ENCODE measurements around the gene LMBR1.
"Not testable (repeated sequence)": the region's sequence is repeated elsewhere in the genome, so short reads cannot be mapped to it uniquely, and the experiment has no call there.

LMBR1 gene

DNA sequence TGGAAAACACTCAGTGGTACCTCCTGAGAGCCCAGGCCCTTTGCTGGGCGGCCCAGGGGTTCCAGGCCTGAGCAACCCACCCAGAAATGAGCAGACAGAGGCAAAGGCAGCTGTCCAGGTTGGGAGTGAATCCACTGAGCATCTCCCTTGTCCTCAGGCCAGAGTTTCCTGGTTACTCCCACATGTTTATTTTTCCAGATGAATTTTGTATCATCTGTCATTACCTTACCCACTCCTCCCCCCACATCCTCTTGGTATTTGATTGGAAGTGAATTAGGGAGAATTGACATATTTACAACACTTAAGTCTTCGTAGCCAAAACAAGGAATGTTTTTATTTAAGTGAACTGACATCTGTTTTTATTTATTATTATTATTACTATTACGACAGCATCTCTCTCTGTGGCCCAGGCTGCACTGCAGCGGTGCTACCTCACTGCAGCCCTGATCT, 13.2 kb upstream of the LMBR1 start:
- no peak for DNase-seq (ENCODE audit: low read depth)

DNA sequence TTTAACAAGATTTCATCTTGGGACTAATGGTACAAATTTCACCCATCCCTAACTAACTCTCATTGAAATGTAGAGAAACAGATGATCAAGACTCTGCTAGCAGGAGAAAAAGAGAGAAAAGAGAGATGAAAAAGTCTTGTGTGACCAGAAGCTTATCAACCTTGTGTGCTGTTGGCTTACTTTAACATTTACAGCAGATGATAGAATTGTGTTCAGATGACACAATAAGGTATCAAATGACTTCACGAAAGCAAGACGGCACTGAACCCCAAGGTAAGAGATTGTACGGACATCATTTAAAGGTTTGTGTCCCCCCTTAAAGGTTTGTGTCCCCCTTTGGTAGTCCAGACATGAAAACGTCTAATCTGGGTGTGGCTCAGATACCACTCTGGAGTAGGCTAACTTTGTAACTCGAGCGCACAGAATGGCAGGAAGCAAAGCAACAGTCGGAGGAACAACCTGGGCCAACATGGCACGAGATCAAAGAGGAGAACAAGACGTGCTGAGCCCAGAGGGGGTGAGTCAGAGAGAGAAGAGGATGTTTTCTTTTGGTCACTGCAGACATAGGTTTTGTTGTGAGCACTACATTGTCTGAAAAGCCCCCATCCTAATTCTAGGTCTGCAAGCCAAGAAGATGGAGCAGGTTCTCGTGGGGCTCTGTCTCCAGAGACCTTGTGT, 10.4 kb upstream of the LMBR1 start:
- DNase-seq (ENCODE audit: low read depth): no peak

DNA sequence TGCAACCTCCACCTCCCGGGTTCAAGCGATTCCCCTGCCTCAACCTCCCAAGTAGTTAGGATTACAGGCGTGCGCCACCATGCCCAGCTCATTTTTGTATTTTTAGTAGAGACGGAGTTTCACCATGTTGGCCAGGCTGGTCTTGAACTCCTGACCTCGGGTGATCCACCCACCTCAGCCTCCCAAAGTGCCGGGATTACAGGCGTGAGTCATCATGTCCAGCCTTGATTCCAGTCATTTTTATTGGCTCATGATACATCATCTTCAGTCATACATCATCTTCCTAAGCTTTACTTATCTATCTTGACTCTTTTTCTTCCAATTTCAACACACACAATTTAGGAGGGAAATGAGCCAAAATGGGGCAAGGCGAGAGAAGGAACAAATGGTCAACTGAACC, 7.1 kb upstream of the LMBR1 start:
- not testable (repeated sequence) for DNase-seq (ENCODE audit: low read depth)

DNA sequence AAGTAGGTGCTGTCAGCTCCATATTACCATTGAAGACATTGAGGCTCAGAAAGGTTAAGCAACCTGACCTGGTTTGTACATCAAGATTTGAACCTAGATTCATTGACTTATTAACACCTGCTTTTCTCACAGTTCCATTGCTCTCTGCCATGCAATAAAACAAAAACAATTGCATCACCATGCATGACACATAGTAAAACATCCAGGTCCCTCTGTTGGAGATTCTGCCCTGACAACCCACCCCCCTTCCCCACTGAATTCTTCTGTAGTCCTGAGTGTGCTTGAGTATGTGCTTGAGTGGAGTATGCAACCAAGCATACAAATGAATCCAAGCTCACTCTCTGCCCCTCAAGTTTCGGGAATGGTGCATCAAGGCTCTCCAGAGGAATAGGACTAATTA, 6.0 kb upstream of the LMBR1 start:
- no peak for DNase-seq (ENCODE audit: low read depth)

DNA sequence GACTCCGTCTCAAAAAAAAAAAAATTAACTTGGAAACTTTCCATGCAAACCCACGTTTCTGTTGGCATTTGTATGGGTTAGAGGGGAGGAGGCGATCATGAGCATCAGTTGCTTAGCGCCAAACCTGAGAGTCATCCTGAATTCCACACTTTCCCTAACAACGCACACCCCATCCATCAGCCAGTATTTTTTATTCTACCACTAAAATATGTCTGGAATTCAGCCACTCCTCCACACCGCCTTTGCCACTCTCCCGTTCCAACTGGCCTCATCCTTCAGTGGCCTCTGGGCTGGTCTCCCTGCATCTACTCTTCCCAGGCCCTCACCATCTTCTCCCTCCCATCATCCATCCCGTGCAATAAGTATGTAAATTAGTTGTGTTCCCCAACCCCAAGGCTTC, 4.7 kb upstream of the LMBR1 start:
- DNase-seq (ENCODE audit: low read depth): no peak

DNA sequence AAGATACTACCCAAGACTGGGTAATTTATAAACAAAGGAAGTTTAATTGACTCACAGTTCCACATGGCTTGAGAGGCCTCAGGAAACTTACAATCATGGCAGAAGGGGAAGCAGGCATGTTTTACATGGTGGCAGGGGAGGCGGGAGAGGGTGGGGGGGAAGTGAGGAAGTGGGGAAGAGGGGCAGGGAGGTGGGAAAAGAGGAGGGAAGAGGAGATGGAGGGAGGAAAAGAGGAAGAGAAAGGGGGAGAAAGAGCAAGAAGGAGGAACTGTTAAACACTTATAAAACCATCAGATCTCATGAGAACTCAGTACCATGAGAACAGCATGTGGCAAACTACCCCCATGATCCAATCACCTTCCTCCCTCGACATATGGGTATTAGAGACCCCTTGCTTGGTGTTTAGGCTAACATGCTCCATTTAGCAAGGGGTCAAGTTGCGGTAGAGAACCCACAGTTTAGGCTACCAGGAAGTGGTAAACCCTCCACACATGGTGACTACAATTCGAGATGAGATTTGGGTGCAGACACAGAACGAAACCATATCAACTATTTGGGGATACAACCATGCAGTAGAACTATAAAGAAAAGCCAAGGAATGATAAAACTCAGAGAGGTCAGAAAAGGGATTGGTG, 3.5 kb upstream of the LMBR1 start:
- no peak for DNase-seq (ENCODE audit: low read depth)

DNA sequence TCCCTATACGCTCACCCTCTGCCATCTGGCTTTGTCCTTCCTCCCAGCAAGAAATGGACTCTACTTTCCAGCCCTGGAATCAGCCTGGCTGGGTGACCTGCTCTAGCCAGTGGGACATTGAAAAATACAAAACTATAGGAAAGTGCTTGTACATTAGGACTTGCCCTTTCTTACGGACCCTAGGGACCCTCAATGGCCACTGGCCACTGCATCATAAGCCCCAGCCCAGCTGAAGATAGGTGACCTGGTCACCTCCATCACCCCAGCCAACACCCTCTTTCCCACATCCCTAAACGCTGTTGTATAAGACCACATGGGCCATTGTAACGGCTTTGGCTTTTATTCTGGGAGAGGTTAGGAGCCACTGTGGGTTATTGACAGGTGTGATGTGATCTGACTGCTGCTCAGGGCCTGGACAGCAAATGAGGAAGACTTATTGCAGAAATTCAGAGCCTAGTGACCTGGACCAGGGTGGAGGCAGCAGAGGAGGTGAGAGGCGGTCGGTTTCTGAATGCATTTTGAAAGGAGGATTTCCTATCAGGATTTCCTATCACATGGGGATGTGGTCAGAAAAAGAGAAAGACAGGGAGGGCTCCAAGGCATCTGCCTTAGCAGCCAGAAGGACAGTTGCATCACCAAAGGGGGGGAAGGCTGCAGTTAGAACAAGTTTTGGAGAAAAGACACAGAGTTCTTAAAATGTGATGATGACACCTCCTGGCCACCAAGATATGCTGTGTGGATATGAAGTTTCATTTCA, 2.2 kb upstream of the LMBR1 start:
- no peak for DNase-seq (ENCODE audit: low read depth)

DNA sequence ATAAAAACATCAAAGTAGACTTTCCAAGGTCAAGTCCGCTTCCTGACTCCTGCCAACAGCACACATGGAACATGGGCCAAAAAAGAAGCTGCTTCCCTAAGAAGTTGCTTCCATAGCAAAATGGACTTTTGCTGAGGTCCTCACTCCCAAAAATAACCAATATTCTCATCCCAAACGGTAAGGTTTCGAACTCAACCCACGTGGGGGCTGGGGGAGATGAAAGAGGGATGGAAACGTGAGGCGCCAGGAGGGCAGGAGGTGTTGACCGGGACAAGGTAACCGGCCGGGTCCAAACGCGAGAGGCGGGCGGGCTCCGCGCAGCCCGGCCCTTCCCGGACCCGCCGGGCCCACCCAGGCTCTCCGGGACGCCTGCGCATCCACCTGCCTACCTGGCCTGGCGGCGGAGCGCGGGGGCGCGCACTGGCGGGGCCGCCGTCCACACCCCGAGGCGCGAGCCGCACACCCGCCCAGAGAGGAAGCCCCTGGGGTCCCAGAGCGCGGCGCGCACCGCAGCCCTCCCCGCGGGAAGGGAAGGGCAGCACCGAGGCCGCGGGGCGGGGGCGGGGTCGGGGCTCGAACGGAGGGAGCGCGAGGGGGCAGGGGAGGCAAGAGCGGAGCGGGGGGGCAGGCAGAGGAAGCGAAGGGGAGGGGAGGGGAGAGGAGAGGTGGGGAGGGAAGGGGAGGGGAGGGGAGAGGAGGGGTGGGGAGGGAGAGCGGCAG, 742 bp downstream of the LMBR1 start:
- DNase-seq (ENCODE audit: low read depth): no peak

DNA sequence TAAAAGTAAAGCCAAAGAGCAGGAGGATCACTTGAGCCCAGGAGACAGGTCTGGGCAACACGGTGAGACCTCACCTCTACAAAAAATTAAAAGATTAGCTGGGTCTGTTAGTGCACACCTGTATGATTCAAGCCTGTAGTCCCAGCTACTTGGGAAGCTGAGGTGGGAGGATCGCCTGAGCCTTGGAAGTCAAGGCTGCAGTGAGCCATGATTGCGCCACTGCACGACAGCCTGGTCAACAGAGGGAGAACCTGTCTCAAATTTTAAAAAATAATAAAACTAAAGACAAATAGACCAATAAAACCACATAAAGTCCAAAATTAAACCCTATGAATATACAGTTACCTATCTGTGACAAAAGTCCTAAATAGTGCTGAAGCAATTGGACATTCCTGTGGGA, 3.2 kb downstream of the LMBR1 start:
- DNase-seq (ENCODE audit: low read depth): no peak

DNA sequence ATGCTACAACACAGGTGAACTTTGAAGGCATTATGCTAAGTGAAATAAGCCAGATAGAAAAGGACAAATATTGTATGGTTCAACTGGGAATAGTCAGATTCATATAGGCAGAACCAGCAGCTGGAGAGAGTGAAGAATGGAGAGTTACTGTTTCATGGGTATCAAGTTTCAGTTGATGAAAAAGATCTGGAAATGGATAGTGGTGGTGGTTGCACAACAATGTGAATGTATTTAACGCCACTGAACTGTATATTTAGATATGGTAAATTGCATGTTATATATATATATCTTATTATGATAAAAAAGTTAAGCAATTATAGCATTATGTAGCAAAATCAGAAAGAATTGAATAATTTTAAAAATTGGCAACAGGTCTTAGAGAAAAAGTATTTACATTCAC, 3.9 kb downstream of the LMBR1 start:
- no peak for DNase-seq (ENCODE audit: low read depth)

DNA sequence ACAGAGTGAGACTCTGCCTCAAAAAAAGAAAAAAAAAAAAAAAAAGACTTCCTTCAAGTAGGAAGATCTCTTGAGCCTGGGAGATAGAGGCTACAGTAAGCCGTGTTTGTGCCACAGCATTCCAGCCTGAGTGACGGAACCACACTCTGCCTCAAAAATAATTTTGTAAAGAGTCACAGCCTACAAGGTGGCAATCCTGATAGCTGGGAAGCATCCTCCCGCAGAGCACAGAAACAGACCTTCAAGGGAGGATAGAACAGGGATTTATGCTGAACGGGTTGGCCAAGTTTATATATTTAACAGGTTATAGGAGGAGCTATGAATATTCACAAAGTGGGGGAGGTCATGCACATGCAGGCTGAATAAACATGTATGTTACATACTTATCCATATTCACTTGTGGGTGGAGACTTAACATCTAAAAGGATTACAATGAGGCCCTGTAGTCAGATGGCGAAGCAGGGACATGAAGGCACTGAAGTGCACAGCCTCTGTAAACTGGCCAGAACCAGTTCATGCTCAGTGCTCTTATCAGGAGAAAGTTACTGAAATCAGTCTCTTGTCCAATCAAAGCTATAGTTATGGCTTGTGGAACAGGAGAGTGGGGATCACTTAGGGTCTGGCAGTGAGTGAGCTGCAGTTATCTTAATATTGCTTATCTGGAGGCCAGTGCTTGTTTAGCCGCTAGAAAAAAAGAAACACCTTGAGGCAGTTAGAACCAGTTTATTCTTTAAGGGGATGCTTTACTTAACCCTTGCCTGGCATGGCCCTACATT, 6.8 kb downstream of the LMBR1 start:
- no peak for DNase-seq (ENCODE audit: low read depth)

DNA sequence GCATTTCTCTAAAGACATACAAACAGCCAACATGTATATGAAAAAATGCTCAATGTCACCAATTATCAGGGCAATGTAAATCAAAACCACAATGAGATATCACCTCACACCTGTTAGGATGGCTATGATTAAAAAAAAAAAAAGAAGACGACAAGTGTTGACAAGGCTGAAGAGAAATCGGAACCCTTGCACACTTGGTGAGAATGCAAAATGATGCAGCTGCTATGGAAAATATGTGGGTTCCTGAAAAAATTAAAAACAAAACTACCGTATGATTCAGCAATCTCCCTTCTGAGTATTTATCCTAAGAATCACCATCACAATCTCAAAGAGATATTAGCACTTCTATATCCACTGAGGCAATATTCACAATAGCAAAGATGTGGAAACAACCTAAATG, 11.3 kb downstream of the LMBR1 start:
- DNase-seq (ENCODE audit: low read depth): no peak

DNA sequence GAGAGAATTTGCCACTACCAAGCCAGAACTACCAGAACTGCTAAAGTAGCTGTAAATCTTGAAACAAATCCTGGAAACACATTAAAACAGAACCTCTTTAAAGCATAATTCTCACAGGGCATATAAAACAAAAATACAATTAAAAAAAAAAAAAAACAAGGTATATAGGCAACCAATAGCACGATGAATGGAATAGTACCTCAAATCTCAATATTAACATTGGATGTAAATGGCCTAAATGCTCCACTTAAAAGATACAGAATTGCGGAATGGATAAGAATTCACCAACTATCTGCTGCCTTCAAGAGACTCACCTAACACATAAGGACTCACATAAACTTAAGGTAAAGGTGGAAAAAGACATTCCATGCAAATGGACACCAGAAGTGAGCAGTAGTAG, 17.2 kb downstream of the LMBR1 start:
- no peak for DNase-seq (ENCODE audit: low read depth)

DNA sequence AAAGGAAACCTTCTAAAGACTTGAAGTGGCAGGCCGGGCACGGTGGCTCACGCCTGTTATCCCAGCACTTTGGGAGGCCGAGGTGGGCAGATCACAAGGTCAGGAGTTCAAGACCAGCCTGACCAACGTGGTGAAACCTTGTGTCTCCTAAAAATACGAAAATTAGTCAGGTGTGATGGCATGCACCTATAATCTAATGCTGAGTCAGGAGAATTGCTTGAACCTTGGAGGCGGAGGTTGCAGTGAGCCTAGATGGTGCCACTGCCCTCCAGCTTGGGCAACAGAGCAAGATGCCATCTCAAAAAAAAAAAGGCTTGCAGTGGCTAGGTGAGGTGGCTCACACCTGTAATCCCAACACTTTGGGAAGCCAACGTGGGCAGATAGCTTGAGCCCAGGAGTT, 24.6 kb downstream of the LMBR1 start:
- DNase-seq (ENCODE audit: low read depth): not testable (repeated sequence)

DNA sequence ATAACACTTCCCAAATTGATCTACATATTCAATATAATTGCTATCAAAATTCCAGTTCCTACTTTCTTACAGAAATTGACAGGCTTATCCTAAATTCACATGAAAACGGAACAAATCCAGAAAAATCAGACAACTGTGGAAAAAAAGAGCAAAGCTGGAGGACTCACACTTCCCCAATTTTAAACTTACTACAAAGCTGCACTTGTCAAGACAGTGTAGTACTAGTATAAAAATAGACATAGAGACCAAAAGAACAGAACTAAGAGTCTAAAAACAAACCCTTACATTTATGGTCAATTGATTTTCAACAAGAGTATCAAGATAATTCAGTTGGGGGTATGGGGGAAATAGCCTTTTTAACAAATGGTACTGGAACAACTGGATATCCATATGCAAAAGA, 27.5 kb downstream of the LMBR1 start:
- DNase-seq (ENCODE audit: low read depth): no peak

DNA sequence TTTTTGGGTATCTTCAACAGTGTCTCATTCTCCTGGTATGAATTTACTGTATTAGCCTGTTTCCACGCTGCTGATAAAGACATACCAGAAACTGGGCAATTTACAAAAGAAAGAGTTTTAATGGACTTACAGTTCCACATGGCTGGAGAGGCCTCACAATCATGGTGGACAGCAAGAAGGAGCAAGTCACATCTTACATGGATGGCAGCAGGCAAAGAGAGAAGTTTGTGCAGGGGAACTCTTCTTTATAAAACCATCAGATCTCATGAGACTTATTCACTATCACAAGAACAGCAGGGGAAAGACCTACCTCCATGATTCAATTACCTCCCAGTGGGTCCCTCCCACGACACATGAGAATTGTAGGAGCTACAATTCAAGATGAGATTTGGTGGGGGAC, 31.0 kb downstream of the LMBR1 start:
- DNase-seq (ENCODE audit: low read depth): not testable (repeated sequence)

DNA sequence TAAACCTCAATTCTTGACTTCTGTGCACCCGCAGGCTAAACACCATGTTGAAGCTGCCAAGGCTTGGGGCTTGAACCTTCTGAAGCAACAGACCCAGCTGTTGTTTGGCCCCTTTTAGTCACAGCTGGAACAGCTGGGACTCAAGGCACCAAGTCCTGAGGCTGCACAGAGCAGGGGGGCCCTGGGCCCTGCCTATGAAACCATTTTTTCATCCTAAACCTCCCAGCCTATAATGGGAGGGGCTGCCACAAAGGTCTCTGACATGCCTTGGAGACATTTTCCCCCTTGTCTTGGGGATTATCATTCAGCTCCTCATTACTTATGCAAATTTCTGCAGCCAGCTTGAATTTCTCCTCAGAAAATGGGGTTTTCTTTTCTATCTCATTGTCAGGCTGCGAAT, 31.8 kb downstream of the LMBR1 start:
- no peak for DNase-seq (ENCODE audit: low read depth)

DNA sequence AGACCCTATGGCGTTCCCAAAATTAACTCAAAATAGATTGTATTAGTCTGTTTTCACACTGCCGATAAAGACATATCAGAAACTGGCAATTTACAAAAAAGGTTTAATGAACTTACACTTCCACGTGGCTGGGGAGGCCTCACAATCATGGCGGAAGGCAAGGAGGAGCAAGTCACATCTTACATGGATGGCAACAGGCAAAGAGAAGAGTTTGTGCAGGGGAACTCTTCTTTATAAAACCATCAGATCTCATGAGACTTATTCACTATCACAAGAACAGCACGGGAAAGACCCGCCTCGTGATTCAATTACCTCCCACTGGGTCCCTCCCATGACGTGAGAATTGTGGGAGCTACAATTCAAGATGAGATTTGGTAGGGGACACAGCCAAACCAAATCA, 32.9 kb downstream of the LMBR1 start:
- DNase-seq (ENCODE audit: low read depth): not testable (repeated sequence)

DNA sequence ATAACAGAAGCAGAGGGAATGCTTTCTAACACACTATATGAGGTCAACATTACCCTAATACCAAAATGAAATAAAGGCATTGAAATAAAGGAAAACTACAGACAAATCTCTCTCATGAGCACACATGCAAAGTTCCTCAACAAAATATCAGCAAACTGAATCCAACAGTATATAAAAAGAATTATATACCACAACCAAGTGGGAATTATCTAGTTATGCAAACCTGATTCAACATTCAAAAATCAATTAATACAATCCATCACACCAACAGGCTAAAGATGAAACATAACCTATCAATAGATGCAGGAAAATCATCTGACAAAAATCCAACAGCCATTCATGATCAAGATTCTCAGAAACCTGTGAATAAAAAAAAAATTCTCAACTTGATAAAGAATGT, 34.5 kb downstream of the LMBR1 start:
- DNase-seq (ENCODE audit: low read depth): no peak

DNA sequence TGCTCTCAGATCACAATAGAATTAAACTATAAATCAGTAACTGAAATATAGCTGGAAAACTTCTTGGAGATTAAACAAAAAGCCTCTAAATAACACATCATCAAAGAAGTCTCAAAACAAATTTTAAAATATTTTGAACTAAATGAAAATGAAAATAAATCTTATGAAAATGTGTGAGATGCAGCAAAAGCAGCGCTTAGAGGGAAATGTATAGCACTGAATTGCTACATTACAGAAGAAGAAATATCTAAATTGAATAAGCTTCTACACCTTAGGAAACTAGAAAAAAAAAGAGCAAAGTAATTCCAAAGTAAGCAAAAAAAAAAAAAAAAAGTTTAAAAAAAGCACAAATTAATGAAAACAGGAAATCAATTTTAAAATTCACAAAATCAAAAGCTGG, 35.2 kb downstream of the LMBR1 start:
- no peak for DNase-seq (ENCODE audit: low read depth)

DNA sequence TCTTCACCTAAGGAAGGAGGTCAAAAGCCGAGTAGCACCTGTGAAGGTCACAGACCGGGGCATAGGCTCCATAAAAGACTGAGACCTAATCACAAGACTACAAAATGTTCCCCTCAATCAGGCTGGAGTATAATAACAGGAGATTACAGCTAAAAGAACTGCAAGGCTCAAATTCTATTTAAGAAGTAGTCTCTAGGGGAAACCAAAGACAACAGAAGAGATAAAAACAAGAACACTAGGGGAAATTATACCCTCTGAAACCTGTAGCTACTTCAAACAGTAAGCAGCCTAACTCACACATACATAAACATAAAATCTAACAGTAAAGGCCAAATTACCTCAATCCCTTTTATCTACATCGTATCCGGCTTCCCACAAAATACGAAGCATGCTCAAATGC, 38.3 kb downstream of the LMBR1 start:
- DNase-seq (ENCODE audit: low read depth): no peak

DNA sequence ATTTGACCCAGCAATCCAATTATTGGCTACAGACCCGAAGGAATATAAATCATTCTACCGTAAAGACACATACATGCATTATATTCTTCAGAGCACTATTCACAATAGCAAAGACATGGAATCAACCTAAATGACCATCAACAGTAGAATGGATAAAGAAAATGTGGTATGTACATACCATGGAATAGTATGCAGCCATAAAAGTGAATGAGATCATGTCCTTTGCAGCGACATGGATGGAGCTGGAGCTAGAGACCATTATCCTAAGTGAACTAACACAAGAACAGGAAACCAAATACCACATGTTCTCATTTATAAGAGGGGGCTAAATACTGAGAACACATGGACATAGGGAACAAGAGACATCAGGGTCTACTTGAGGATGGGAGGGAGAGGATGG, 44.0 kb downstream of the LMBR1 start:
- DNase-seq (ENCODE audit: low read depth): no peak
